Hepatocyte (in vitro differentiated cells): Measurements from ENCODE around the gene DYRK3. TPM values are rescaled to one million over a fixed set of nuclear protein-coding genes. Genes with fewer than 3 reads are reported as not detected.
A peak's percentile ranks its signal among the peaks of the same experiment; 100 is the strongest.

ENCODE experiments used
- DNase-seq: peaks from one replicate; pipeline ENCODE4 v3.0.0-alpha.2; 2016; ENCODE audit warnings: low spot score
- H2AFZ ChIP-seq: fragments of 200-600 bp; sonication (generic); 2 replicates; pipeline ENCODE4 v1.6.0; 2016; ENCODE audit warnings: antibody characterized with exemption, mild to moderate bottlenecking
- H3K27ac ChIP-seq: fragments of 200-600 bp; sonication (generic); 2 replicates; pipeline ENCODE4 v1.5.1; 2016; ENCODE audit warnings: mild to moderate bottlenecking
- H3K27me3 ChIP-seq: fragments of 200-600 bp; sonication (generic); 2 replicates; pipeline ENCODE4 v1.6.1; 2016
- H3K36me3 ChIP-seq: fragments of 200-600 bp; sonication (generic); replicated peaks from 2 replicates; pipeline ENCODE4 v1.5.1; 2016; ENCODE audit warnings: low read depth; ENCODE audit not compliant: insufficient read depth
- H3K4me1 ChIP-seq: fragments of 200-600 bp; sonication (generic); 2 replicates; pipeline ENCODE4 v1.5.1; 2016; ENCODE audit warnings: mild to moderate bottlenecking, moderate library complexity; ENCODE audit not compliant: insufficient read depth
- H3K4me2 ChIP-seq: fragments of 200-600 bp; sonication (generic); 2 replicates; pipeline ENCODE4 v1.6.0; 2016
- H3K4me3 ChIP-seq: fragments of 200-600 bp; sonication (generic); 2 replicates; pipeline ENCODE4 v1.5.1; 2016; ENCODE audit warnings: mild to moderate bottlenecking
- H3K79me2 ChIP-seq: fragments of 200-600 bp; sonication (generic); 2 replicates; pipeline ENCODE4 v1.6.0; 2017; ENCODE audit warnings: mild to moderate bottlenecking
- H3K9me2 ChIP-seq: fragments of 200-600 bp; sonication (generic); replicated peaks from 2 replicates; pipeline ENCODE4 v1.6.0; 2017; ENCODE audit warnings: mild to moderate bottlenecking; ENCODE audit not compliant: insufficient read depth
- H3K9me3 ChIP-seq: fragments of 200-600 bp; sonication (generic); 2 replicates; pipeline ENCODE4 v1.5.1; 2016; ENCODE audit warnings: low read depth, mild to moderate bottlenecking
- H4K20me1 ChIP-seq: fragments of 200-600 bp; sonication (generic); 2 replicates; pipeline ENCODE4 v1.6.0; 2016; ENCODE audit warnings: mild to moderate bottlenecking; ENCODE audit not compliant: insufficient read depth, poor library complexity, severe bottlenecking
- EZH2 ChIP-seq: fragments of 200-600 bp; sonication (generic); IDR thresholded peaks from 2 replicates; pipeline ENCODE4 v1.6.1; 2016; ENCODE audit warnings: antibody characterized with exemption, mild to moderate bottlenecking, borderline replicate concordance
- EZH2phosphoT487 ChIP-seq: fragments of 200-600 bp; sonication (generic); IDR thresholded peaks from one replicate; pipeline ENCODE4 v1.6.1; 2018; ENCODE audit warnings: antibody characterized with exemption, mild to moderate bottlenecking, low read depth, moderate library complexity; ENCODE audit not compliant: unreplicated experiment, severe bottlenecking
- WGBS: methylation state at CpG from one replicate; pipeline ENCODE4 v1.1.6; 2016; ENCODE audit warnings: low lambda C conversion rate; ENCODE audit errors: missing lambda C conversion rate; 5-methylcytosine and 5-hydroxymethylcytosine counted together
- polyA plus RNA-seq: library from polyadenylated mRNA; unstranded; fragments of >200 nt; fragmentation: Nextera tagmentation; extraction: Ambion mirVana; gene quantifications from 2 replicates; pipeline ENCODE4 v1.2.1, GENCODE V29; 2016
- total RNA-seq: library from RNA; depleted of rRNA; stranded (reverse); fragments of >200 nt; gene quantifications from 2 replicates; pipeline ENCODE4 v1.2.3, GENCODE V29; 2014
- TF ChIP-seq, protein P1 (sequence below): fragments of 200-600 bp; sonication (generic); IDR thresholded peaks from 2 replicates; pipeline ENCODE4 v1.5.1; 2016; ENCODE audit warnings: antibody characterized with exemption, mild to moderate bottlenecking; ENCODE audit not compliant: poor library complexity

Gene DYRK3
- total and polyA plus RNA-seq, 2 experiments from 2014 or later, result 5.8 to 6.2 TPM

DNA sequence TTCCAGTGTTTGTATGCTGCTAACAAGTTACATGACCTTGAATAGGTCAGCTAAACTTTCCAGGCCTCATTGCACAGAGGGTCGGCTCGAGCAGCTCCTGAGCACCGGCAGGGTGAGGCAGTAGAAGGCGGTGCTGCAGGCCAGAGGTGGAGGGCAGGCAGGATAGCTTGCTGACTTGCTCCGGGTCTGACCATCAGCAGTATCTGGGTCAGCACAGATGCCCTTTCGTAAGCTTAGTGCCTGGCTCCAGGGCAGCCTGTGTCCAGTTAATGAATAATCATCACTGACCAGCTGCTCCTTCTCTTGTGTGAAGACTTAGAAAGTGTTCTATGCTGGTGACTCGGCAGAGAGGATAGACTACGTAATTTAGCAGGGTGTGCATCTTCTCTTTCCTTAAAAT, 56.3 kb downstream of the DYRK3 start:
- Histone ChIP-seq H3K36me3 (no peaks in the 10 kb centered on the region), H3K79me2 (peaks cover 100% of the 10 kb centered on the region), H3K4me3 (no peak overlapping the region), H3K9me3 (no peaks in the 10 kb centered on the region), H2AFZ (no peak overlapping the region), H3K4me2 (peak overlapping the region; percentile 60), H3K9me2 (no peaks in the 10 kb centered on the region), H3K27ac (peak overlapping the region; percentile 37), H4K20me1 (peaks cover 97% of the 10 kb centered on the region), H3K27me3 (no peaks in the 10 kb centered on the region), H3K4me1 (peaks cover 71% of the 10 kb centered on the region)
- TF ChIP-seq EZH2phosphoT487 (no peak), EZH2 (no peak)
- TF ChIP-seq, protein P1, sequence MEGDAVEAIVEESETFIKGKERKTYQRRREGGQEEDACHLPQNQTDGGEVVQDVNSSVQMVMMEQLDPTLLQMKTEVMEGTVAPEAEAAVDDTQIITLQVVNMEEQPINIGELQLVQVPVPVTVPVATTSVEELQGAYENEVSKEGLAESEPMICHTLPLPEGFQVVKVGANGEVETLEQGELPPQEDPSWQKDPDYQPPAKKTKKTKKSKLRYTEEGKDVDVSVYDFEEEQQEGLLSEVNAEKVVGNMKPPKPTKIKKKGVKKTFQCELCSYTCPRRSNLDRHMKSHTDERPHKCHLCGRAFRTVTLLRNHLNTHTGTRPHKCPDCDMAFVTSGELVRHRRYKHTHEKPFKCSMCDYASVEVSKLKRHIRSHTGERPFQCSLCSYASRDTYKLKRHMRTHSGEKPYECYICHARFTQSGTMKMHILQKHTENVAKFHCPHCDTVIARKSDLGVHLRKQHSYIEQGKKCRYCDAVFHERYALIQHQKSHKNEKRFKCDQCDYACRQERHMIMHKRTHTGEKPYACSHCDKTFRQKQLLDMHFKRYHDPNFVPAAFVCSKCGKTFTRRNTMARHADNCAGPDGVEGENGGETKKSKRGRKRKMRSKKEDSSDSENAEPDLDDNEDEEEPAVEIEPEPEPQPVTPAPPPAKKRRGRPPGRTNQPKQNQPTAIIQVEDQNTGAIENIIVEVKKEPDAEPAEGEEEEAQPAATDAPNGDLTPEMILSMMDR, result no peak
- no peak for DNase-seq
- 67% methylated on average over 8 of the region's 8 CpGs for WGBS

DNA sequence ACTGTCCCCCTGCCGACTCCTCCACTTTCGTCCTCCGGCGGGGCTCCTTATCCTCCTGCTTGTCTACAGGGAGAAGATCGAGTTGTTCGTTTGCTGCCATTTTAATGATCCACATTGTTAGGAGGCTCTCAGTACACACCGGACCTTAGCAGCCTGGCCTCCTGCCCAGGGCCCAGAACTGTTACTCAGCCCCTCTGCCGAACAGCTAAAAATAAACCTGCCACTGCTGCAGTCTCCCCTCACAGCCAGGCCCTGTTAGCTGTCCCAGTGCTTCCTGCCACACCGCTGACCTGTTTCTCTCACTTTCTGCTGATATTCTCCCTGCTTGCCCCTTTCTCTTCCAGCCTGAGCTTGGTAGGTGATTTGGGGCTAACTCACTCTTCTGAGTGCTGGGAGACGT, 57.7 kb downstream of the DYRK3 start:
- peaks cover 57% of the 10 kb centered on the region for H3K4me1 ChIP-seq
- DNase-seq, result no peak
- TF ChIP-seq, protein P1, result no peak
- TF ChIP-seq EZH2phosphoT487 (no peak), EZH2 (no peak)
- peak overlapping the region; percentile 42 for H3K4me2 ChIP-seq
- 70% methylated on average over 10 of the region's 10 CpGs for WGBS
- peaks cover 97% of the 10 kb centered on the region for H4K20me1 ChIP-seq
- no peaks in the 10 kb centered on the region for H3K27me3 ChIP-seq
- no peaks in the 10 kb centered on the region for H3K9me2 ChIP-seq
- H3K36me3 ChIP-seq, result no peaks in the 10 kb centered on the region
- peak overlapping the region; percentile 37 for H3K27ac ChIP-seq
- H2AFZ ChIP-seq, result no peak overlapping the region
- no peaks in the 10 kb centered on the region for H3K9me3 ChIP-seq
- H3K4me3 ChIP-seq, result no peak overlapping the region
- peaks cover 100% of the 10 kb centered on the region for H3K79me2 ChIP-seq

DNA sequence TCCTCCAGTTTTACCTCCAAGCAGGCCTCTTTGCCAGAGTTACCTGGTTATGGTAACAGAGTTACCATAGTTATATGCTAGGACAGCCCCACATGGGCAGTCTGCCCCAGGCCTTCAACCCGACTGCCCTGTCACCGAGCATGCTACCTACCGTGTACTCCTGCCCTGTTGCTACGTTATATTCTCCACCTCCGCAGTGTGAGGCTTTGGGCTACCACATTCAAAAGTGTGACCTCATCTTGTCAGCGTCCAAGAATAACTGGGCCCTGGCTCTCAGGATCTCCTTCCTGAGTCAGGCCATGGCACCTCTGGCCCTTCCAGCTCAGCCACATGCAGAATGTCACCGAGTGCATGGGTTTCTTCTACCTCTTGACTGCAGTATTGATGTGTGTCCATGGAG, 58.3 kb downstream of the DYRK3 start:
- Histone ChIP-seq H3K4me1 (peaks cover 52% of the 10 kb centered on the region), H4K20me1 (peaks cover 97% of the 10 kb centered on the region), H3K4me2 (peak overlapping the region; percentile 42), H3K9me2 (no peaks in the 10 kb centered on the region), H3K9me3 (no peaks in the 10 kb centered on the region), H3K4me3 (no peak overlapping the region), H3K36me3 (no peaks in the 10 kb centered on the region), H3K79me2 (peaks cover 100% of the 10 kb centered on the region), H2AFZ (no peak overlapping the region), H3K27me3 (no peaks in the 10 kb centered on the region), H3K27ac (no peak overlapping the region)
- WGBS, result 92% methylated on average over 7 of the region's 7 CpGs
- no peak for DNase-seq
- TF ChIP-seq EZH2 (no peak), EZH2phosphoT487 (no peak)
- TF ChIP-seq, protein P1, result no peak
